ENCODE data around the gene SMAD3. TPM values are rescaled to one million over a fixed set of nuclear protein-coding genes. Genes with fewer than 3 reads are reported as not detected.
"Not testable (repeated sequence)": the region's sequence is repeated elsewhere in the genome, so short reads cannot be mapped to it uniquely, and the experiment has no call there.

The SMAD3 gene
- polyA plus RNA-seq, 4 donors: 45.1 to 62.5 (median 48.9) TPM

DNA sequence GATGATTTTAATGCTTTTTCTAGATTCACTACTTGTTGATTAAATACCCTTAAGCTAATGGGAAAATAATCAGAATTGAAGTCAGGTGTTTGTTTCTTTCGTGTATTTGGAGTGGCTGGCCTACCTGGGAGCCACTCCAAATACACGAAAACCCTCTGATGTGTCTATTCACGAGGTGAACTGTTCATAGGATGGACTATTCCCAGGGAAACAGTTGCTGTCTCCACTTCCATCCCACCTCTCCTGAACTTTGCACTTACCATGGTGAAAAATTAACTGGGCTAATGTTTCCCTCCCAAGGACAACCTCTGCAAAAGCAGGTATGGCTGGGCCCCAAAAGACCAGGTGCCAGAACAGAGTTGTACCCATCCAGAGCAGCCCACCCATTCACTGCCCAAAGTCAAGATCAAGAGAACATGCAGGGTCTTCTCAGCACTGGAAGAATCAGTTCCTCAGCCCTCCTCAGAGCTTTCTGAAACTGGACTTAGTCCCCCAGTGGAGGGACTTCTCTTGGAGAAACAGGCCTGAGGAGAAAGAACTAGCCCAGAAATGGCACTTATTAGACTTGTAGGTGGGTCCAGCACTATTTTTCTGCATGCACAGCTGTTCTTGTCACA lies 2.9 kb upstream of the SMAD3 start:
- DNase-seq (ENCODE audit: low read depth in 4 of 4, low spot score in 3 of 4): no peak

DNA sequence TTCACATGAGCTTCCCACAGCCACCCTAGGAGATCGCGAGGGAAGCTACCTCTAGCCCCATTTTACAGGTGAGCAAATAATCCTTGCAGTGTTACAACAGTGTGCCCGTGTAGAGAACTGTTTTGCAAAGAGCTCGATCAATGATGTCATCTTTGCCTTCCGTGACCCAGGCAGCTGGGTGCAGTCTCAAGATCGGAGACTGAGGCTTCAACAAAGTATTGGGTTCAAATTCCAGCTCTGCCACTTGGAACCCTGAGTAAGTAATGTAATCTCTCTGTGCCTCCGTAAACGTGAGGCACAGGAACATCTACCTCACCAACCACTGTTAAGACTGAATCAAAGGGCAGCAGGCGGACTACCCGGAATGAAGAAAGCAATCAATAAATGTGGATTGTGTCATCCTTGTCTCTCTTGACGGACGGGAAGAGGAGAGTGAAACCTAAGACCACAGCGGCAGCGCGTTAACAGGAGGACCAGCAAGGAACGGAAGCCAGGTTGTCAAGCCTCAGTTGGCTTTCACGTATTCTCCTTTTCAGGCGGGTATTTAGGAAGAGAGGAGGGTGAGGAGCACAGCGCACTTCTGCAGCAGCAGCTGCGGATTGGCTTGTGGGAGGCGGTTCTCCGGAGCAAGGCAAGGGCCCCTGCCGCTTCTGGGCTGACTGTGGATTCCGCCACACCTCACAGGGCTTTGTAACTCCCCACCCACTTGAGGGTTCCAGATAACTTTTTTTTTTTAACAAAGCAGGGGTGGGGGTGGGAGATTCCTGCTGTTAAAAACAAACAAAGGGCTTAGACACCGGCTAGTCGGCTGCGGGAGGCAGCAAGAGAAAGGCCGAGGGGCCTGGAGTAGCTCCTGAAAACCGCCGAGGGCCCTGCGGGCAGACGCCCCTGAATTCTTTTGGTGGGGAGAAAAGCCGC lies 1.5 kb upstream of the SMAD3 start:
- DNase-seq (ENCODE audit: low read depth in 4 of 4, low spot score in 3 of 4): peak in 1 of 4 donors; percentile 56

DNA sequence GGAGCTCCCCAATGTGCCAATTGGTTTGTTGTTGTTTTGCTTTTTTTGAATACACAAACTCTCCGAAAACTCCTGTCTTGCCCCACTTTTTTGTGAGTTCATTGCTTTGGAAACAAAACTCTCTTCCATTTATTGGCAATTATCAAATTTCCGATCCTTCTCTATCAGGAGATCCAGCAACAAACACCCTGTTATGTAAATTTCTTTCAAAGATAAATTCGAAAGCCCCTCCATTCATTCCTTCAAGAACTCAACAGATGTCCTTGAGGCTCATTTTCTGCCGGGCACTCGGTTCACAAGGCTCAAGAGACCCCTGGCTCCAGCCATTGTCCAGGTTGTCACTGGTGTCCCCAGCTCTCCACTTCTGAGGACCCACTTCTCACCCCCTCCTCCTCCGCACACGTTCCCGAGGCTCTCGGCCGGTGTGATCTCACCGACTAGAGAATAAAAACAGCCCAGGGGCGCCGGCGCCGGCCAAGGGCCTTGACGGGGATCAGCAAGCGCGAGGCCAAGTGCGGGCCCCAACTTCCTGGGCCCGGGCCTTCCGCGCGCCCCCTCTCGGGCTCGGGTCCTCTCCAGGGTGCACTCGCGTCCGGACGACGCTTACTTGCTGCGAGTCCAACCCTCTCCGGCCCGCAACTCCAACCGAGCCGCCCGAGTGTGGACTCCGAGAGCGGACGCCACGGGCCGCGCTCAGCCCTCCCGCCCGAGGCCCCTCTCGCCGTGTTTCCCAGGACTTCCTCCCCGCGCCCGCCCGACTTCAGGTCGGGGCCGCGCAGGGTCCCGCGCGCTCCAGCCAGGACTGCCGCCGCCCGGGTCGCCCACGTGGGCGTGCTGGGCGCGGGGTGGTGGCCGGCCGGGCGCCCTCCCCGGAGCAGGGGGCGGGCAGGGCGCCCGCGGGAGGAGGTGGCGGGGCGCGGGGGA lies 533 bp upstream of the SMAD3 start:
- no peak for DNase-seq (ENCODE audit: low read depth in 4 of 4, low spot score in 3 of 4)

DNA sequence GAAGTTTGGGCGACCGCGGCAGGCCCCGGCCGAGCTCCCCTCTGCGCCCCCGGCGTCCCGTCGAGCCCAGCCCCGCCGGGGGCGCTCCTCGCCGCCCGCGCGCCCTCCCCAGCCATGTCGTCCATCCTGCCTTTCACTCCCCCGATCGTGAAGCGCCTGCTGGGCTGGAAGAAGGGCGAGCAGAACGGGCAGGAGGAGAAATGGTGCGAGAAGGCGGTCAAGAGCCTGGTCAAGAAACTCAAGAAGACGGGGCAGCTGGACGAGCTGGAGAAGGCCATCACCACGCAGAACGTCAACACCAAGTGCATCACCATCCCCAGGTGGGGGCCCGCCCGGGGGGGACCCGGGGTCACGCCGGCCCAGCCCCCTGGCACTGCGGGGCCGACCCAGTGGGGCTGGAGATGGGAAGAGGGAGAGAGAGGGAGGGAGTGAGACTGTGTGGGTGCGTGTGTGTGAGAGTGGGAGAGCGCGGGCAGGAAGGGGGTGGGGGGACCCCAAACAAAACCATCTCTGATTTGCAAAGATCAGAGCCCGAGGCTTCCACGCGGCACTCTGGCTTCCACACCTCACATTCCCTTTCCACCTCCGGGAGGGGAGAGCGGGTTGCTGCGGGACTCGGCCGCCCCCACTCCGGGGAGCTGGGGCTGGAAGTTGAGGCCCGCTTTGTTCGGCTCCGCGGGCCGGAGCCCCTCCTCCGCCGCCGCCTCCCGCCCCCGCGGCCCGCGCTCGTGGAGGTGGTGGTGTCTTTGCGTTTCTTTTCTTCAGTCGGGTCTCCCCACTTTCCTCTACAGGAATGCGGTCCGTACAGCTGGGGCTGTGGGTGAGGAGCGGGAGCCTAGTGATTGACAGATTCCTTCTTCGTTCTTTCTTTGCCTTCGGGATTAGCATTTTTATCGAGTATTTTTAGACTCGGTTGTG lies 898 bp downstream of the SMAD3 start:
- no peak for DNase-seq (ENCODE audit: low read depth in 4 of 4, low spot score in 3 of 4)

DNA sequence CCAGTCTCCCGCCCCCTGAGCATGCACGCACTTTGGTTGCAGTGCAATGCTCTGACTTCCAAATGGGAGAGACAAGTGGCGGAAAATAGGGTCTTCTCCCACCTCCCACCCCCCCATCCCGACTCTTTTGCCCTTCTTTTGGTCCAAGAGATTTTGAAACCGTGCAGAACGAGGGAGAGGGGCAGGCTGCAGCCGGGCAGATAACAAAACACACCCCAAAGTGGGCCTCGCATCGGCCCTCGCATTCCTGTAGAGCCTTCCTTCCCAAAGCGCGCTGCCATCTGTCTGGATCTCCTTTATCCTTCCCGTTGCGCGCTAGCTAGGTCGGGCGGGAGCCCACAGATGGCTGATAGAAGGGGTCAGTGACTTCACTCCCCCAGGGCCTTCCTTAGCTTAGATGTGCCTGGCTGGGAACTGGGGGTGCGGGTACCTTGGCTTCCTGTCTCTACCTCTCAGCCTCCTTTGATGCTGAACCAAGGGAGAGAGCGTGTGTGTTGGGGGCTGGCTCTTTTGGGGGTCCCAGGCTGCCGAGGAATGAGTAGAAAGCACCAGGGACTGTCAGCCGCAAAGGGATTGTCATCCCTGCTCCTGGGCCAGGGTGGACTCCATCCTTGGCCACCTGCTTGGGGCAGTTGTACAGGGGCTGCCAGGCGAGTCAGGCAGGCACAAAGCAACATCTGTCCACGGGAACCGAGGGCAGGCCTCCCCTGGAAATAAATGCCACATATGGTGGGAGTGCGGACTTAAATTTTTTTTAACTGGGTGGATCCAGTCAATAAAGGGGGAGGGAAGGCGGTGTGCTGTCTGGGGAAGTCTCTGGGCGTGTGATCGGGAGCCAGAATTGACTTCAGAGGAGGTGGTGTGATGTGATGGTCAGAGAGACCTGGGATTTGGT lies 1.8 kb downstream of the SMAD3 start:
- DNase-seq (ENCODE audit: low read depth in 4 of 4, low spot score in 3 of 4): no peak

DNA sequence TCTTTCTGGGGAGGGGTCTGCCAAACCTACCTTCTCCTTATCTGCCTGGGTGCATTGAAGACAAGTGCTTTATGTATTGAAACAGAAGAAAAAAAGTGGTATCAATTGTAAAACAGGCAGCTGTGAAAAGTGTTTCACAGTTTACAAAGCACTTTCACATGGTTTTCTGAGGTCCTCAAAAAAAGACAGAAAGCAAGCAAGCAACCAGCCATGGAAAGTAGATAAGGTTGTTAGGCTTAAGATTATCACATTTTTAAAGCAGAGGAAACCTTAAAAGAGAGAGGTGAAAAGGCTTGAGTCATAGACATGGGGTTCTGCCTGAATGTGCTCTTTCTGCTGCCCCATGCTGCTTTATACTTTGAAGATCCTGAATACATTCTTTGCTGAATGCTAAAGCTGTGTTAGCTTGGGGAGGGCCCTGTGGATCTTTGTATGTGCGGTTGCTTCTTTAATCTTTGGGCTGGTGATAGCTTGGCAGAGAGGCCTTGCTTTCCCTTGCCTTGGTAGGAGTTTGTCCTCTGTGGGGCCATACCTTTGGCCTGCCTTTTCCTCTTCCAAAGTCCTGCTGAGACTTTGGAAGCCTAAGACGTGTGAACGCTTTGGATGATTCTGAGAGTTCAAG lies 2.6 kb downstream of the SMAD3 start:
- DNase-seq (ENCODE audit: low read depth in 4 of 4, low spot score in 3 of 4): no peak

DNA sequence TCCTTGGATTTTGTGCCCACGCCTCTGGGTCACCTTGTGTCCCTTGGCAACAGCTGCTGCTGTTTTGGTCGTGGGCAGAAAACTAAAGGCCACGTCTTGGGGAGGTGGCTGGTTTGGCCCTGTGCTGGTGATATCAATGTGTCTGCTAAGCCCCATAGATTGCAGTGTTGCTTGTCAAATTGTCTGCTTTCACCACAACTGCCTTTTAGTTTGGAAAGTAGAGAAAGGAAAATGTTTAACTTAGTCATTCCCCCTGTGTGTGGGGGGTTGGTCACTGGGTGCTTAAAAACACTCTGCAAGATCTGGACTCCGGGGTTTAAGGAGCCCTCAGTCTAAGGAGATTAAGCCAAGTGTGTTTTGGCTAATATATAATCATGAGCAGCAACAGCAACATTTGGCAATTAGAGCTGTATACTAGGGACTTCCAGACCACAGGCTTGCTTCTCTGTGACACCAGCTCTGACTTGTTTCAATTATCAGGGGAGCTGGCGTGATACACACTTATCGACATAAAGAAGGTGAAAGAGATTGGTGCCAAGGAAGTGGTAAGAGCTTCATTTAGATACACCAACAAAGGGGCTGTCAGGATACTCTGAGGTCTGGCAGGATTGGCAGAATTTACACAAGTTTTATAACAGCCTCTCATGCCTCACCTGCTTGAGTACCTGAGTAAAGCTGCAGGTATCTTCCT lies 3.5 kb downstream of the SMAD3 start:
- no peak for DNase-seq (ENCODE audit: low read depth in 4 of 4, low spot score in 3 of 4)

DNA sequence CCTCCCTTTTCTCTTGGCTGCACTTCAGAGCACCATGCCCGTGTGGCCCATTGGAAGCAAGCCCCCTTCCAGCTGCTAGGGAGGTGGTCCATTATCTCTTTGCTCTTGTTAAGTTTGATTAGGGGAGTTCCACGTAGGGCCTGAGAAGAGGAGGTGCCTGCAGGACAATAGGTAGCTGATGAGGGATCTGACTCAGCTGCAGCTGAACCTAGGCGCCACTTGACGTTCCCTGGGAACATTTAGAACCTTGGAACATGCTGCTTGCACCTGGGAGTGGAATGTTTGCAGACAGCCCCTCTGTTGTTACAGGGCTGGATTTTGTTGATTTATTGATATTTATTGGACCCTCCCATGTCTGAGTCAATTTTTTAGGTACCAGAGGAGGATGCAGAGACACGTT lies 4.7 kb downstream of the SMAD3 start:
- DNase-seq (ENCODE audit: low read depth in 4 of 4, low spot score in 3 of 4): no peak

DNA sequence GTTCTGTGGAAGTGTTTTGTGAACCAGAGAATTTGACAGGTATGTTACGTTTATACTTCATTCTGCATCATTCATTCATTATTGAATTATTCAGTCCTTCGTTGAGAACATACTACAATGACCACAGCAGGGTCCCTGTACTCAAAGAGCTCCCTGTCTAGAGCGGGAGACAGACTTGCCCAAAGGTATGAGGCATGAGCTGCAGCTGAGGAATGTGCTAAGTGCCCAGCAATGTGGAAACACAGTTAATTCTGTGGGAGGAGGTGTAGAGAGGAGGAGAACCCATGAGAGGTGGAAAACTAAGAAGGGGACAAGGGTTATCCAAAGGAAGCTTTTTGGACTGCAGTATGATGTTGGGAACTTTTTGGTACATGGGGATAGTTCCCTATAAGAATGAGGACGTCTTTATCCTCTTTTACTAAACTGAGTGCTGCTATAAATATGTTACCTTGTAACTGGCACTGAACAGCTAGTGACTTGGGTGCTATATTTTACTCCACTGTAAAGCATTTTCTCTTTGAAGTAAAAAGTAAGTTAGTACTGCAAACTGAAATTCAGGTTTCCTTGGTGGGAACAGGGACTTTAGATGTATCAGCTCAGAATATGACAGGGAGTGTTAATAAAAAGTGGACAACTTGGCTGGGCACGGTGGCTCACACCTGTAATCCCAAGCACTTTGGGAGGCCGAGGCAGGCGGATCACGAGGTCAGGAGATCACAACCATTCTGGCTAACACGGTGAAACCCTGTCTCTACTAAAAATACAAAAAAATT lies 5.7 kb downstream of the SMAD3 start:
- no peak for DNase-seq (ENCODE audit: low read depth in 4 of 4, low spot score in 3 of 4)

DNA sequence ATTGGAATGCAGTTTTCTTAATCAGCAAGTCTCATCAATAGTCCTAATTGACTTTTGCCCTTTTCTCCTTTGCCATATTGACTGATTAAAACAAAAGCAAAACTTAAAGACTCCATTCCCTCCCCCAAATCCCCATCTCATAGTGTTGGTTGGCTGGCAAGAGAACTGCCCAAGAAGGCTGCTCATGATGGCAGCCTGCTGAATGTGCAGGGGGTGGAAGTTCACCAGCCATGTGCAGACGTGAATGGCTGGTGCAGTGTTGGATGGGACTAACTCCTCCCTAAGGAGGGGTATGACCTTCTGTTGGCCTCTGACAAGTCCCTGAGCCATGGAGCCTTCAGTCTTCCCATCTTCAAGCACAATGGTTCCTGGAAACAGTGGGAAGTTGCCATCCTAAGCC lies 7.0 kb downstream of the SMAD3 start:
- DNase-seq (ENCODE audit: low read depth in 4 of 4, low spot score in 3 of 4): no peak

DNA sequence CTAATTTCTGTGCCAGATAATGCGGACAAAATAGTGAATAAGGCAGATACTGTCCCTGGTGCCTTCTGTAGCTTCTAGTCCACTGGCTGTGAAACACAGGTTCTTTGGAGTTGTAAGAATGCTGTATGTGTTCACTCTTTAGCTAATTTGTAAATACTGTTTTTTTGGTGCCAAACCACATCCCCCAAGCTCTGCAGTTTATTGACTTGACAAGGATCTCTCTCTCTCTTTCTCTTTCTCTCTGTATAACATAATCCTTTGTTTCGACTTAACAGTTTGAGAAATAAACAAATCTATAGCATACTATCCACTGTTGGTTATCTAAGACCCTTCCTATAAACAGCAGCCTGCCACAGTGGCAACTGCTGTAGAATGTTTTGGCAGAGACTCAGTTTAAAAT lies 7.6 kb downstream of the SMAD3 start:
- DNase-seq (ENCODE audit: low read depth in 4 of 4, low spot score in 3 of 4): no peak

DNA sequence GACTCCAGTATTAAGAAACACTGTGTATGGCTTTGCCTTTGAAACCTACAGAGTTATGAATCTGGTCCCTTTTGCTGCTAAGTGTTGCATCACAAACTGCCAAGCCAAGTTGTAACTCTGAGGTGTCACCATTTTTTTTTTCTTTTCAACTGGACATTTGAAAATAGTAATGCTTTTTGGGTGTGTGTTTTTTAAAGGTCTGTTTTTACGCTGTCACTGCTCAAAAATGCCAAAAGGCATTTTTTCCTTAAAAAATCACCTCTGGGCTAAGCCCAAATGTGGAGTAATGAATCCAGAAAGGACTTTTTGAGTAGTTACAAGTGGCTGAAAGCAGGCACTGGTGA lies 9.5 kb downstream of the SMAD3 start:
- DNase-seq (ENCODE audit: low read depth in 4 of 4, low spot score in 3 of 4): no peak

DNA sequence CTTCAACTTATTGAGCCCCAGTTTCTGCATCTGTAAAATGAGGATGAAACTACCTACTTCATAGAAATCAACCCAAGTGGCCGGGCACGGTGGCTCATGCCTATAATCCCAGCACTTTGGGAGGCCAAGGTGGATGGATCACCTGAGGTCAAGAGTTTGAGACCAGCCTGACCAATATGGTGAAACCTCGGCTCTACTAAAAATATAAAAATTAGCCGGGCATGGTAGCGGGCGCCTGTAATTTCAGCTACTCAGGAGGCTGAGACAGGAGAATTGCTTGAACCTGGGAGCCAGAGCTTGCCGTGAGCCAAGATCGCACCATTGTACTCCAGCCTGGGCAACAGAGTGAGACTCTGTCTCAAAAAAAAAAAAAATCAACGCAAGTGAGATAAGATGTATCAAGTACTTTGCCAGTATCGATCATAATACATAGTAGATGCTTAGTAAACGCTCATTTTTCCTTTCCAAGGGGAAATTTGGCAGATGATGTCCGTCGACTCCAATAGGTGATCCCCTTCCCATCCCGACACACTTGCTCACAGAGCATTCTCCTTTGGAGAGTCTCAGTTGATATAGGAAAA lies 10.2 kb downstream of the SMAD3 start:
- DNase-seq (ENCODE audit: low read depth in 4 of 4, low spot score in 3 of 4): not testable (repeated sequence)

DNA sequence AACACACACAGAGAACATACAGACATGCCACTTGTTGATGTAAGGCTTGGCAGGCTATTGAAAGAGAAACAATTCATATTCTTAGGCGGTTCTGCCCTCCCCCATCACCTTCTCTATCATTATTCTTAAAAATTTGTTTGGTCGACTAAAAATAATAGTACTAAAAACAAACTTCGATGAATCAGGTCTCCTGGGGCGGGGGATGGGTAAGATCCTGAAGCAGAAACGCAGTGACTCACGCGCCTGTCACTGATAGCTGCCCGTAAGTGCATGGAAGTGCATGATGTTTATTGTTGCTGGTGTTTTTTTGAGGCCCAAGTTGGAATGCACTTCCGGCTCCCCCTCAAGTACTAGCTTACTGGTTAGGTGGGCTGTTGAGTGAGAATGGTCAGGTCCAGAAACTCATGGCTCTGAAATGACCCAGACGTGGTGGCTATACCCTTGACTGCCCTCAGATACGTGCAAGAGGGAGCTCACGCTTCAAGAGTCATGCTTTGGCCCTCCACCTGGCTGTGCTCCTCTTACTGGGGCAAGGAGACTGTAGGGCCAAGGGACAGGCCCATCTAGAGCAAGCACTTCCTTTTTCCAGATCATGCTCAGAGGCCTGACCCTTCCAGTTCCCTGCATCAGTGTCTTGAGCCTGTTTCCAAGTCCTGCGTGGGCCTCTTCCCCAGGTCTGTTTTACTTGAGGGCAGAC lies 10.9 kb downstream of the SMAD3 start:
- DNase-seq (ENCODE audit: low read depth in 4 of 4, low spot score in 3 of 4): no peak

DNA sequence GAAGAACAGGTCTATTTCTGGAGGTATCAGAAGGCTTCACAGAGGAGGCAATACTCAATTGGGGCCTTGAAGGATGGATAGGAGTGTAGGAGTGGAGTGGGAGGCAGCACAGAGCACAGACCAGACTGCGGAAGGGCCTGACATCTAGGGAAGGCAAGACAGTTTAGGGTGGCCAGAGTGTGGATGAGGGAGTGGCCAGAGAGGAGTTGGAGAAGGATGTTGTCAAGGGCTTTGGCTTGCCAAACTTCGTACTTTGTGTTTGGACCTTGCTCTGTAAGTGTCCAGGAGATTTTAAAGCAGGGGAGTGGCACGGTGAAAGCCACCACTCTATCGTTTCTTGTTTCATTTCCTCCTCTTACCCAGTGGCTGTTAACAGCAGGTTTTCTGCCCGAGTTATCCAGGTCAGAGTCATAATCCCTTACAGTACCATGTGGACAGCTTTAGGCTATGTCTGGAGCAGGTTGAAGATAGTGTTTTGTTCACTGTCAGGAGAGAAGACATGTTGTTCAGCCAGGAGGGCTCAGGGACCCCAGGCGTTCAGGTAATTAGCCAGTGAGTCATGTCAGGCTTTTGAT lies 12.3 kb downstream of the SMAD3 start:
- DNase-seq (ENCODE audit: low read depth in 4 of 4, low spot score in 3 of 4): no peak

DNA sequence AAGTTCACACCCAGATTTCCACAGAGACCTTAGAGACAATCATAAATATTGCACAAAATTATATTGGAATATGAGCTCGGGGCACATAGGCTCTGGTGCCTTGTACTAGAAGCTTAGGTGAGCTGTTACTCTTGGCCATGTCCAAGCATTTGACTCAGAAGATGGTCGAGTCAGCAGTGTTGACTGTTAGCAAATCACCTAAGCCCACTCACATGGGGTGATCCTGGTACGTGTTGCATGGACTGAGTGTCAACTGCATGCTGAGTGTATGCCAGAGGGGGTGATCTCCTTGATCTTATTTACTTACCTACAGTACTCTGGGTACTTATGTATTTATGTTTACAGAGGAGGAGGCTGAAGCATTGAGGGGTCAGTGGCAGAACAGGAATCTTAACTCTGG lies 14.0 kb downstream of the SMAD3 start:
- no peak for DNase-seq (ENCODE audit: low read depth in 4 of 4, low spot score in 3 of 4)
